HG03354 (cell line): ENCODE results near the gene PYGO1.
A peak's percentile ranks its signal among the peaks of the same experiment; 100 is the strongest.
"Not testable (repeated sequence)": the region's sequence is repeated elsewhere in the genome, so short reads cannot be mapped to it uniquely, and the experiment has no call there.

Experiments
- ATAC-seq: cut with Tn5 transposase; IDR thresholded peaks from one replicate; pipeline ENCODE4 v1.9.1; 2021; ENCODE audit warnings: mild to moderate bottlenecking; ENCODE audit not compliant: unreplicated experiment, poor library complexity, severe bottlenecking

The PYGO1 gene

GRCh38 chr15:55514414-55514850, 73.7 kb downstream of the PYGO1 start:
- ATAC-seq: no peak

- not testable (repeated sequence) for ATAC-seq
Measured at GRCh38 chr15:55513621-55514413, 74.3 kb downstream of the PYGO1 start.

GRCh38 chr15:55513152-55513551, 75.0 kb downstream of the PYGO1 start:
- ATAC-seq: no peak

GRCh38 chr15:55507567-55507966, 80.6 kb downstream of the PYGO1 start:
- no peak for ATAC-seq

- not testable (repeated sequence) for ATAC-seq
Measured at GRCh38 chr15:55505407-55505806, 82.7 kb downstream of the PYGO1 start.

GRCh38 chr15:55499151-55499550, 89.0 kb downstream of the PYGO1 start:
- no peak for ATAC-seq

- peak; percentile 98 for ATAC-seq
Measured at GRCh38 chr15:55498109-55498938, 89.8 kb downstream of the PYGO1 start.

- no peak for ATAC-seq
Measured at GRCh38 chr15:55496716-55497115, 91.4 kb downstream of the PYGO1 start.

- ATAC-seq: no peak
Measured at GRCh38 chr15:55494931-55495330, 93.2 kb downstream of the PYGO1 start.

GRCh38 chr15:55488952-55489600, 99.1 kb downstream of the PYGO1 start:
- ATAC-seq: not testable (repeated sequence)
